Measurements from ENCODE around the gene COPB2.

Gene COPB2

DNA sequence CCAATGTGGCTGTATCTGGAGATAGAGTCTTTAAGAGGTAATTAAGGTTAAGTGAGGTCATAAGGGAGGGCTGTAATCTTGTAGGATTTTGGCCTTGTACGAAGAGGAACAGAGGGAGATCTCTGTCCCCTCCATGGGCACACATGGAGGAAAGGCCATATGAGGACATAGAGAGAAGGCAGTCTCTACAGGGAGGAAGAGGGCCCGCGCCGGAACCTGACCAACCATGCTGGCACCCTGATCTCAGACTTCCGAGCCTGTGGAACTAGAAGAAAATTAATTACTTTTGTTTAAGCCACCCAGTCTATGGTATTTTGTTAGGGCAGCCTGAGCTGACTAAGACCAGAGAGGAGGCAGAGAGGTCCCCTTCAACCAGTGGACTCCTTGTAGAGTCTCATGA, 63.3 kb downstream of the COPB2 start:
- no peak overlapping the region for H3K4me3 ChIP-seq (ENCODE audit: severe bottlenecking)
- no peak overlapping the region for H3K27ac ChIP-seq (ENCODE audit: poor library complexity, severe bottlenecking)
- H3K36me3 ChIP-seq (ENCODE audit: low read depth), result no peaks in the 10 kb centered on the region
- DNase-seq (ENCODE audit: low spot score) (no peak), ATAC-seq (ENCODE audit: low read depth) (no peak)
- TF ChIP-seq, protein P1, sequence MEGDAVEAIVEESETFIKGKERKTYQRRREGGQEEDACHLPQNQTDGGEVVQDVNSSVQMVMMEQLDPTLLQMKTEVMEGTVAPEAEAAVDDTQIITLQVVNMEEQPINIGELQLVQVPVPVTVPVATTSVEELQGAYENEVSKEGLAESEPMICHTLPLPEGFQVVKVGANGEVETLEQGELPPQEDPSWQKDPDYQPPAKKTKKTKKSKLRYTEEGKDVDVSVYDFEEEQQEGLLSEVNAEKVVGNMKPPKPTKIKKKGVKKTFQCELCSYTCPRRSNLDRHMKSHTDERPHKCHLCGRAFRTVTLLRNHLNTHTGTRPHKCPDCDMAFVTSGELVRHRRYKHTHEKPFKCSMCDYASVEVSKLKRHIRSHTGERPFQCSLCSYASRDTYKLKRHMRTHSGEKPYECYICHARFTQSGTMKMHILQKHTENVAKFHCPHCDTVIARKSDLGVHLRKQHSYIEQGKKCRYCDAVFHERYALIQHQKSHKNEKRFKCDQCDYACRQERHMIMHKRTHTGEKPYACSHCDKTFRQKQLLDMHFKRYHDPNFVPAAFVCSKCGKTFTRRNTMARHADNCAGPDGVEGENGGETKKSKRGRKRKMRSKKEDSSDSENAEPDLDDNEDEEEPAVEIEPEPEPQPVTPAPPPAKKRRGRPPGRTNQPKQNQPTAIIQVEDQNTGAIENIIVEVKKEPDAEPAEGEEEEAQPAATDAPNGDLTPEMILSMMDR (IDR thresholded peaks at IDR 0.05; ENCODE audit: poor library complexity, severe bottlenecking), result no peak
- H3K27me3 ChIP-seq (ENCODE audit: insufficient read depth, poor library complexity, severe bottlenecking), result peaks cover 9% of the 10 kb centered on the region
- no peaks in the 10 kb centered on the region for H3K4me1 ChIP-seq (ENCODE audit: insufficient read depth, poor library complexity, severe bottlenecking)
- H3K9me3 ChIP-seq (ENCODE audit: severe bottlenecking), result no peaks in the 10 kb centered on the region

DNA sequence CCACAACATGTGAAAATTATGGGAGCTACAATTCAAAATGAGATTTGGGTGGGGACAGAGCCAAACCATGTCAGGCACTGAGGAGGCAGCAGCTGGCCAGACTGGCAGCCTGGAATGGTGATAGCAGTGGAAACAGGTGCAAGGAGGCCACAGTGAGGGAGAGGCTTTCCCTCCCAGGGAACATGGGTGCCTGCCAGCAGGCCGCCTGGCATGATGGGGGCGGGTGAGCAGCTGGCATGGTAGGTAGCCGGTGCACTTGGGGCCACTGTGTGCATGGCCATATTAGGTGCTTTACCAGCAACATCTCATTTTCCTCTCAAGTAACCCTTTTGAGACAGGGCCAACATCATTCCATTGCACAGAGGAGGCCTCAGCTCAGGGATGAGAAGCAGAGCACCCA, 63.9 kb downstream of the COPB2 start:
- Histone ChIP-seq H3K4me1 (ENCODE audit: insufficient read depth, poor library complexity, severe bottlenecking) (no peaks in the 10 kb centered on the region), H3K27me3 (ENCODE audit: insufficient read depth, poor library complexity, severe bottlenecking) (peaks cover 9% of the 10 kb centered on the region), H3K4me3 (ENCODE audit: severe bottlenecking) (no peak overlapping the region), H3K27ac (ENCODE audit: poor library complexity, severe bottlenecking) (no peak overlapping the region), H3K36me3 (ENCODE audit: low read depth) (no peaks in the 10 kb centered on the region), H3K9me3 (ENCODE audit: severe bottlenecking) (no peaks in the 10 kb centered on the region)
- no peak for ATAC-seq (ENCODE audit: low read depth)
- TF ChIP-seq, protein P1 (IDR thresholded peaks at IDR 0.05; ENCODE audit: poor library complexity, severe bottlenecking), result no peak
- no peak for DNase-seq (ENCODE audit: low spot score)

DNA sequence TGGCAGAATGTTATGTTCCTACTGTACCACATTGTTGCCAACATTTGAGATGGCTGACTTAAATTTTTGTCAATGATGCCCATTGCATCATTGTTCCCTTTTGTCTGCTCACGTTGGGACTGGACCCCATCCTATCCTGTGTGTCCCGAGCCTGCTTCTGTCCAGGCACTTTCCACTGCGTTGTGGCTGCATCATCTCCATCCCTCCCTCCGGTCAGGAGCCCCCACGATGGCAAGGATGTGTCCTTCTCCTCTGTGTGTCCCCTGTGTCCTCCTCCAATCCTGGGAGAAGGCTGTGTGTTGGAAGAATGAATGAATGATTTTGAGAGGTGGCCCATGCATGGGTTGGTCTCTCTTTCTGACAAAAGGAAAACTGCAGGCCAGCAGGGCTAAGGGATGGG, 65.0 kb downstream of the COPB2 start:
- DNase-seq (ENCODE audit: low spot score), result no peak
- Histone ChIP-seq H3K27me3 (ENCODE audit: insufficient read depth, poor library complexity, severe bottlenecking) (no peaks in the 10 kb centered on the region), H3K27ac (ENCODE audit: poor library complexity, severe bottlenecking) (no peak overlapping the region), H3K9me3 (ENCODE audit: severe bottlenecking) (no peaks in the 10 kb centered on the region), H3K36me3 (ENCODE audit: low read depth) (no peaks in the 10 kb centered on the region), H3K4me3 (ENCODE audit: severe bottlenecking) (no peak overlapping the region), H3K4me1 (ENCODE audit: insufficient read depth, poor library complexity, severe bottlenecking) (no peaks in the 10 kb centered on the region)
- ATAC-seq (ENCODE audit: low read depth), result no peak
- TF ChIP-seq, protein P1 (IDR thresholded peaks at IDR 0.05; ENCODE audit: poor library complexity, severe bottlenecking), result no peak

DNA sequence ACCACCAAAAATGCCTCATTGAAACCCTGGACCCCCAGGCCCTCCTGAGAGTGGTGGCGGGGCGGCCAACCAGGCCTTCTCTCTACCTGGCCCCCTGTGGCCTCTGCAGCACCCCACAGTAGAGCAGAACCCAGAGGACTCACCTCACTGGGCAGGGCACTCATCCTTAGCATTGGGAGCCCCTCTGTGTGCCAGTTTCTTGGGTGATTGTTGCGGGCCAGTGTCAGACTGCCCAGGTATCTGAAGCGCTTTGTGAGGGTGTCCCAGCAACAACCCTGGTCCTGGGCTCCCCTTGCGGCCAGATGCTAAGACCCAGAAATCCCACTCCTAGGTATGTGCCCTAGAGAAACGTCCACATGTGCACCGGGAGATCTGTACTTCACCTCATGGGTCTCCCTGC, 66.3 kb downstream of the COPB2 start:
- H3K36me3 ChIP-seq (ENCODE audit: low read depth), result no peaks in the 10 kb centered on the region
- ATAC-seq (ENCODE audit: low read depth) (no peak), DNase-seq (ENCODE audit: low spot score) (no peak)
- TF ChIP-seq, protein P1 (IDR thresholded peaks at IDR 0.05; ENCODE audit: poor library complexity, severe bottlenecking), result no peak
- H3K27me3 ChIP-seq (ENCODE audit: insufficient read depth, poor library complexity, severe bottlenecking), result no peaks in the 10 kb centered on the region
- no peak overlapping the region for H3K27ac ChIP-seq (ENCODE audit: poor library complexity, severe bottlenecking)
- H3K9me3 ChIP-seq (ENCODE audit: severe bottlenecking), result no peaks in the 10 kb centered on the region
- peaks cover 4% of the 10 kb centered on the region for H3K4me1 ChIP-seq (ENCODE audit: insufficient read depth, poor library complexity, severe bottlenecking)
- no peak overlapping the region for H3K4me3 ChIP-seq (ENCODE audit: severe bottlenecking)

DNA sequence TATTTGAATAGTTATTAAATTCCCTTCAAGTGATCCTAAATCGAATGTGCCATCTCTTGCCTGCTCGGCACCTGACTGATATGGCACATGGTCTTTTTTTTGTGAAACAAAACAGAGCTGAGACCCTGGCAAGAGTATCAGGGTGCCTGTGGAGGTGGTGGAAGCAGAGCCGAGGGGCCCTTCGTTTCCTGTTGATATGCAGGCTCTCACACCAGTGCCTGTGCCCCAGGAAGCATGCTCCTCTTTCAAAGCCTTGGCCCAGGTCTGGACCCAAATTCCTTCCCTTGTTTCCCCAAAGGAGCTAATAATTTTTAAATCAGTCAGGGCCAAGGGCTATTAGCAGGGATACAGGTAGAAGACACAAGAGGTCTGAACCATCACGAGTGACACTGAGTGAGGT, 67.1 kb downstream of the COPB2 start:
- Histone ChIP-seq H3K27ac (ENCODE audit: poor library complexity, severe bottlenecking) (no peak overlapping the region), H3K36me3 (ENCODE audit: low read depth) (no peaks in the 10 kb centered on the region), H3K4me1 (ENCODE audit: insufficient read depth, poor library complexity, severe bottlenecking) (peaks cover 11% of the 10 kb centered on the region), H3K27me3 (ENCODE audit: insufficient read depth, poor library complexity, severe bottlenecking) (no peaks in the 10 kb centered on the region), H3K4me3 (ENCODE audit: severe bottlenecking) (no peak overlapping the region), H3K9me3 (ENCODE audit: severe bottlenecking) (no peaks in the 10 kb centered on the region)
- ATAC-seq (ENCODE audit: low read depth) (no peak), DNase-seq (ENCODE audit: low spot score) (no peak)
- TF ChIP-seq, protein P1 (IDR thresholded peaks at IDR 0.05; ENCODE audit: poor library complexity, severe bottlenecking), result no peak

Measured in RWPE2 (cell line).